ENCODE measurements around the gene ELF2. TPM values are rescaled to one million over a fixed set of nuclear protein-coding genes. Genes with fewer than 3 reads are reported as not detected.

ELF2 gene
- total and polyA plus RNA-seq, 2 of the 8 experiments (the other 6 are each of a cell fraction or from before 2014, with no cell fraction given) = 21.1 to 44.3 TPM

- Histone ChIP-seq H4K20me1 (replicated peaks in 1 of 2; ENCODE audit: control insufficient read depth in 1 of 2, insufficient read depth in 2 of 2, low read length in 2 of 2) (no peaks in the 10 kb centered on the region), H3K56ac (replicated peaks; ENCODE audit: insufficient read length, low read depth, low read length) (peak overlapping the region; percentile 25), H4K5ac (ENCODE audit: insufficient read length, low read depth, low read length) (no peak overlapping the region), H3K79me2 (ENCODE audit: control insufficient read depth in 1 of 2, insufficient read depth in 2 of 2, low read length in 2 of 2) (no peaks in the 10 kb centered on the region), H2BK5ac (ENCODE audit: low read depth, low read length) (no peak overlapping the region), H3K27ac (ENCODE audit: low read depth, low read length) (no peak overlapping the region), H2BK20ac (ENCODE audit: low read length) (no peak overlapping the region), H2BK12ac (ENCODE audit: low read depth, low read length) (no peak overlapping the region), H3K23me2 (ENCODE audit: low read depth, low read length) (no peaks in the 10 kb centered on the region), H3K4me2 (ENCODE audit: insufficient read depth in 1 of 2, low read depth in 2 of 2, low read length in 2 of 2) (no peak overlapping the region), H3K9ac (replicated peaks in 1 of 4; ENCODE audit: extremely low read depth in 1 of 4, low read depth in 3 of 4, low read length in 3 of 4) (no peak overlapping the region), H3K4me3 (ENCODE audit: extremely low read depth in 1 of 4, insufficient read depth in 2 of 4, low read depth in 3 of 4, low read length in 4 of 4) (no peak overlapping the region), H3K9me3 (ENCODE audit: insufficient read depth in 2 of 2, low read depth in 1 of 2, low read length in 1 of 2) (peaks cover 0 to 6% of the 10 kb centered on the region in 2 experiments; a peak in 2 of 4 replicates), H3K36me3 (ENCODE audit: control insufficient read depth in 2 of 4, insufficient read depth in 4 of 4, low read length in 3 of 4) (no peaks in the 10 kb centered on the region), H3K4me1 (replicated peaks in 1 of 4; ENCODE audit: control insufficient read depth in 3 of 4, insufficient read depth in 4 of 4, low read length in 3 of 4) (0 out of 7 replicates have a peak, but pooled peaks cover 0 to 2% (median 0%) of the 10 kb centered on the region in 4 experiments), H4K8ac (ENCODE audit: extremely low read depth, insufficient read depth, low read length) (no peak overlapping the region), H3K27me3 (replicated peaks in 1 of 4; ENCODE audit: control insufficient read depth in 3 of 4, extremely low read depth in 1 of 4, insufficient read depth in 3 of 4, low read length in 3 of 4) (no peaks in the 10 kb centered on the region), H2AFZ (ENCODE audit: low read length) (no peak overlapping the region), H3K23ac (ENCODE audit: insufficient read length) (no peak overlapping the region), H4K91ac (replicated peaks; ENCODE audit: insufficient read length, low read length) (no peak overlapping the region), H2BK120ac (replicated peaks; ENCODE audit: low read depth, low read length) (no peak overlapping the region), H3K18ac (ENCODE audit: extremely low read depth, low read length) (no peak overlapping the region), H3K4ac (replicated peaks; ENCODE audit: insufficient read length, low read depth, low read length) (no peak overlapping the region), H2BK15ac (ENCODE audit: low read length) (no peak overlapping the region), H3K14ac (ENCODE audit: insufficient read length) (no peak overlapping the region), H2AK5ac (ENCODE audit: low read depth, low read length) (no peak overlapping the region), H3K79me1 (ENCODE audit: low read depth, low read length) (no peaks in the 10 kb centered on the region)
- FAIRE-seq (no peak), DNase-seq (ENCODE audit: low read depth in 1 of 2, low spot score in 2 of 2) (no peak)
- 94% methylated on average over 2 of the region's 2 CpGs; no CpG with 5 or more reads in 1 of the 2 experiments for WGBS, 2 experiments (ENCODE audit: extremely low coverage in 1 of 2, insufficient coverage in 1 of 2, insufficient read length in 1 of 2, insufficient replicate concordance in 2 of 2, low coverage in 1 of 2, low lambda C conversion rate in 2 of 2, missing lambda C conversion rate in 1 of 2)
- no peak for TF ChIP-seq POLR2A (IDR thresholded peaks at IDR 0.05; ENCODE audit: control extremely low read depth in 1 of 2, low read depth in 2 of 2, low read length in 2 of 2)
- TF ChIP-seq NANOG (IDR thresholded peaks at IDR 0.05; ENCODE audit: insufficient read depth, low read depth, low read length, poor library complexity, severe bottlenecking) = no peak
- no peak for TF ChIP-seq RAD21 (IDR thresholded peaks at IDR 0.05 in 1 of 2, conservative IDR thresholded peaks at IDR 0.05 in 1 of 2; ENCODE audit: low read depth in 2 of 2, low read length in 2 of 2)
- TF ChIP-seq CBX8 (IDR thresholded peaks at IDR 0.05; ENCODE audit: borderline replicate concordance, low read depth, low read length) = no peak
- ChIA-PET POLR2A (ENCODE audit: partially characterized antibody) (interaction anchor here (0.6 to 2.7 kb wide), 2 partner anchors 11 to 42 kb away, joined by 4 to 14 read pairs; no protein-coding TSS in a partner anchor), CTCF (ENCODE audit: partially characterized antibody) (no interaction called here)
These were observed 169.4 kb downstream of the ELF2 start for GRCh38 chr4:139007640-139008039.
